Measurements from ENCODE around the gene PLN. TPM values are rescaled to one million over a fixed set of nuclear protein-coding genes. Genes with fewer than 3 reads are reported as not detected.

PLN gene
- total RNA-seq, 1 donor from 2014 or later: 10.6 TPM

DNA sequence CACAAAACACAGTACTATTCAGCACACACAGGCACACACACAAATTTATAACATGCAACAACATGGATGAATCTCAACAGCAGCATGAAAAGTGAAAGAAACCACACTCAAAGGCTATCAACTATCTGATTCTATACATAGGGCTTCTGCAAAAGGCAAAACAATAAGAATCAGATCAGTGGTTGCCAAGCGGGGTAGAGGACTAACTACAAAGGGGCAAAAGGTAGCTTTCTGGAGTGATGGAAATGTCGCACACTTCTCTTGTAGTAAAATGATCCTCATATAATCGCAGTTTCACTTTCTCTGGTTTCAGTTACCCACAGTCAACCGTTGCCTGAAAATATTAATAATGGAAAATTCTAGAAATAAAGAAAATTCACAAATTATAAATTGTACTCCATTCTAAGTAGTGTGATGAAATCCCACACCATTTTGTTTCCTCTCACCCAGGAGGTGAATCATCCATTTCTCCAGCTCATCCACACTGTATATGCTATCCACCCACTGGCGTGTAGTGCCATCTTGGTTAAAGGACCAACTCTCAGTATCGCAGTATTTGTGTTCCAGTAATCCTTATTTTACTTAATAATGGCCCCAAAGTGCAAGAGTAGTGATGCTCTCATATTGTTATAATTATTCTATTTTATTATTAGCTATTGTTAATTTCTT, 12.8 kb upstream of the PLN start:
- no peak for ATAC-seq
- intact Hi-C loops (cut with DNase I): no loop called here
- no peak for DNase-seq (ENCODE audit: low spot score)

DNA sequence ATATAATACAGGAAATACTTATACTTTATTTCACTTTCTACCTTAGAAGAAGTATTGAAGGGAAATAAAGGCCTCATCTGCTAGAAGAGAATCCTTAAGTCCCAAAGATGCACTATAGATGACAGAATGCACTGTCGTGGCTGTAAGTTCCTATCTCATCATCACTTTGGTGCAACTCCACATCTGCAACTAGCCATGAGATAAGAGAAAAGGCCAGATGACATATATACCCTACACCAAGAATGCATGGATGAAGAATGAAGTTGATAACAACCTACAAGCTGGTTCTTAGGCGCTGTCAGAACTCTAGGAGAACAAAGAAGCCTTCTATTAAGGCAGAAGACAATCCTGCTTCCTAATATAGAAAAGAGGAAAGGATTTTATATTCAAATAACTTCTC, 11.6 kb upstream of the PLN start:
- intact Hi-C loops (cut with DNase I): no loop called here

DNA sequence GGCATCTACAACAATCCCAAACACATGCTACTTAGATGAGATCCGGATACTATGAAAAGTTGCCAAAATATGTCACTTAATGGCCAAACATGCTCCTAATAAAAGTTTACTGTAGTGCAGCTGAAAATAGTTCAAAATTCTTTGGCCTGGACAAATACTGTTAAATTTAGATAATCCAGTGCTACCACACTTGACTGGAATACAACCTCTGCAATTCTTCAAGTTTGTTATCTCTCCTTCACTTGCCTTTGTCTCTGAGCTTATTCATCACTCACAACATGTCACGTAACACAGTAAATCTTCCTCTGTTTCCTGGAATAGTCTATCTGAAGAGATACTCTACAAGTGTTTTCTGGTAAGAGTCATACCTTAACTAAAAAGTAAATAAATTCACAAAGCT, 10.5 kb upstream of the PLN start:
- intact Hi-C loops (cut with DNase I): no loop called here
- DNase-seq (ENCODE audit: low spot score): no peak
- ATAC-seq: no peak

More for the DNA sequence above, 11.6 kb upstream of the PLN start:
- no peak for DNase-seq (ENCODE audit: low spot score)
- ATAC-seq: no peak

DNA sequence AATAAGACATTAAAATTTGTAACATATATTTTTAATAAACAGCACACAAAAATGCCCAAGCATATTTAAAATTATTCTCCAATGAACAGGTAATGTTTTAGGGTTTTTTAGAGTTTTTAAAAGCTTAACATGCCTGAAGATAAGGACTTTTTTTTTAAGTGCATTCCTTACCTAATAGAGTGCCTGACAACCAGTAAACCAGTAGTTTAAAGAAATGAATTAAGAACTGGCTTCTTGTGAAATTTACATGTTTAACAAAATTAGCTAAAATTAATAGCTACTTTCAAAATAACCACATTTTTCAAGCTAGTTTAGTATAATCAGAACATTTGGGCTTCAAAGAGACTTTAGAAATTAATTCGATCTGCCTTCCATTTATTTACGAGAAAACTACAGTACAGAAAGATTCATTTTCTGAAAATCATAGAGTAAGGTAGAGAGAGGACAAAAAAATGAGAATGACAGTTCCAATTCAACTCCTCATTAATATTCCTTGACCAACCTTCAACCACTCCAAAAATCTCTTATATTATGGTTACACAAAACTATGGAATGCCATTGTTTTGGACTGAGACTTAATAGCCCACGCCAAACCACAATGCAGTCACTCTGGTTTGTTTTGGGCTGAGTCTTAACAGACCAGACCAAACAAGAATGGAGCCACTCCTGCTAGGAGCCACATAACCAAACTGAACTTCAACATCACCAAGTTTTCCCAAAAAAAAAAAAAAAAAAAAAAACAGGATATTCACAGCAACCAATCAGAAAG, 5.7 kb upstream of the PLN start:
- DNase-seq (ENCODE audit: low spot score): no peak

DNA sequence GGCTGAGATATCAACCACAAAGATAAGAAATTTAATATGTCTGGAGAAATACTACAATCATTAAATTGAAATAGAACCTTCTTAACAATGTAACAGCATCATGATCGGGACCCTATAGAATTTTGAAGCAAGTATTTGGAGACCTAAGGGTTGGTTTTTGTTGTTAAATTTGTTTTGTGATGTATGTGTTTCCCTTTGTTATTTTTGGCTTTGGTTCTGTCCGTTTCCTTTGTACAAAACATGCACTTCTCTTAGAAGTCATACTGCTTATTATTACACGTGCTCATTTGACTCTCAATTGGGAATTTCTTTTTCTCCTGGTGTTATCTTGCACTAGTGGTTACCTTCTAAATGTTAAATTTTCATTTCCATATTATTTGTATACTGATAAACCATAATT, 4.0 kb upstream of the PLN start:
- ATAC-seq (no peak), DNase-seq (ENCODE audit: low spot score) (no peak)
- intact Hi-C loops (cut with DNase I): no loop called here

More for the DNA sequence above, 5.7 kb upstream of the PLN start:
- no peak for ATAC-seq
- intact Hi-C loops (cut with DNase I): no loop called here

DNA sequence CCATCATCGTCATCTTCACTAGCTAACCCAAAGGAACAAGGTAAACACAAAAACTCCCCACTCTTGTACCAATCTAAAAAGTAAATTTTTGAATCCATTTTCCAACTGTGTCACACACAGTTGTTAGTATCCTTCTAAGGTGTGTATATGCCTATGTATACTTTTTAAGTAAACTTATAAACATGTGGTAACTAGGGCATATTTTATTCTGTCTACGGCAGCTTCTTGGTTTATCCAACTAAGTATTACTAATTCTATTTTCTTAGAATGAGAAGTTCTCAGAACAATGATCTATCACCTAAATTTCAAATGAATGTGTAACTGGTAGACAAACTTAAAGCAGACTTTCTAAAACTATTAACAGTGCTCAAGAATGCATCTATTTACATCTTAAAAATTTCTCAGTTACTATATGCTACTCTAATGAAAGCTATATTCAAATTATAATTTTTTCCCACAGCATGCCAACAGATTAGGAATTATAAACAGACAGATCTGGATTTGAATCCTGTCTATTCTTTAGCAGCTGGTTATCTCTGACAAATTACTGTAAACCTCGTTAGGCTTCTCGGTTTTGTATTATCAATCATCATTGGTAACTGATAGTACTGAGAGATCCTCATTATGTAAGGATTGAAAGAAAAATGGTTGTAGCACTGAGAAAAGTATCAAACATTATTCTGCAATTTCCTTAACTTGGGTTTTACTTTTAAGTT, 1.8 kb upstream of the PLN start:
- no peak for ATAC-seq
- no peak for DNase-seq (ENCODE audit: low spot score)
- intact Hi-C loops (cut with DNase I): no loop called here

DNA sequence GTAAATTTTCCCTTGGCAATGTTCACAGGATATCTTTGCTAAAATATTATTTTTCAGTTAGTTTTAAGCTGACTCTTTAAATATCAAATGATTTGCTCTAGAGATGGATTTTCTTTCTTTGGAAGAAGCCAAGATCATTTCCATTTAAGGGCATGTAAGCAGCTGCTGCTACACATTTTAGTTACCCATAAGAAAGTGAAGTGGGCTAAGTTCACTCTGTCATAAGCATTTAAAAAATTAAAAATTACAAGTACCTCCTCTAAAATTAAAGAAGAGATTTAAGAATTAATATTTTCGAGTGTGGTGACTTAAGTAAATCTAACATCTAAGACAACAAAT, 1.2 kb upstream of the PLN start:
- DNase-seq (ENCODE audit: low spot score) (no peak), ATAC-seq (no peak)
- intact Hi-C loops (cut with DNase I): no loop called here

DNA sequence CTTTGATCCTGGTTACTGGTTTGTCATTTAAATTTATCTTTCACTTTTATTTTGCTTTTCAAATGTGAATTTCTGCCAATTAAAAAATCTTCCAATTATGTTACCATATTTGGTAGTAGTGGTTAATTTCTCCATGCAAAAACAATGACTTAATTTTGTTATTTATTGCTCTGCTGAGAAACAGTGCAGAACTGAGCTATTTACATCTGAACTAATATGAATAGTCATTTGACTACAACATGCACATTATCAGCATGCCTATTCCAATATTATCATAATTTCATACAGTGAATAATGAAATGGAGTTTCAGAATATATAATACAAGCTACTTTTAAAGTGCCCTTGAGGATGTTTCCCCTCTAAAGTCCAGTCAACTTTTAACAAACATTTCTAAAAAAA, 517 bp downstream of the PLN start:
- ATAC-seq (no peak), DNase-seq (ENCODE audit: low spot score) (no peak)
- intact Hi-C loops (cut with DNase I): no loop called here

DNA sequence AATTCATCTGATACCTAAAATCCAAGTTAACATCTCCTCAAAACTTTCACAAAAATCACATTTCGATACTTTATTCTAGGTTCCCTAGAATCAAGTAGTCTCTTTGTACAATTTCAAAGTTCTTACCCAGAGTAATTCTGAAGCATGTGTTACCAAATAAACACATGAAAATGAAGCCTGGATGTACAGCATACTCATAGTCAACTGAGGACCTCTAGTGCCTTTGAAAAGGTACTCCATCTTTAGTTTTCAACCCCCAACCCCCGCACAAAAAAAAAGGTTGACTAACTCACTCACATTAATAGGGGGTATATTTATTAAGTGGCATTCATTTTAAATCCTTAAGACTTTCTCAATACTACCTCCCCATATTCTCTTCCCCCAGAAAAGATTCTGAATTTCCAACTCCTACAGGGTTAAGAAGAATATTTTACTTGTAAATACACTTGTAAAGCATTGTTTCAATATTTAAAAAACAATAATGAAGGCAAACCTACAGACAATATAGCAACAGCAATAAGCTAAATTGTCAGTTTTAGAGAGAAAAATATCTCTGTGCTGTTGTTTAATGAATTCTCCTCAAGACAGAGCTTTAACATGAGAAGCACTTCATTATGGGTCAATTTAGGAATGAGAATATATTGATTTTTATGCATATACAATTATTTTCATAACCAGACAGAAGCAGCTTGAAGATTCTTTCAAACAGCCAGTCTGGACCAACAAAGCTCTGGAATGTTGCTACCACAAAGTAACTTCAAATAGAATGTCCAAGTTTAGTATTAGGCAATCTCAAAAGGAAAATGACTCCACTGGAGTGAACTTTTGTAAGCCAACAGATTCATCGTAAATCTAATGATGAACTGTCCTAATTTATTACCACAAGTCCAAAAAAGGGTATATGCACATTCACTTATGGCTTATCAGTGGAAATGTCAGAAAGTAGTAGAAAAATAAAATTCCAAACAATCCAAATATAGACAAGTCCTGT, 3.3 kb downstream of the PLN start:
- intact Hi-C loops (cut with DNase I): no loop called here
- ATAC-seq (peak; percentile 87), DNase-seq (ENCODE audit: low spot score) (no peak)

DNA sequence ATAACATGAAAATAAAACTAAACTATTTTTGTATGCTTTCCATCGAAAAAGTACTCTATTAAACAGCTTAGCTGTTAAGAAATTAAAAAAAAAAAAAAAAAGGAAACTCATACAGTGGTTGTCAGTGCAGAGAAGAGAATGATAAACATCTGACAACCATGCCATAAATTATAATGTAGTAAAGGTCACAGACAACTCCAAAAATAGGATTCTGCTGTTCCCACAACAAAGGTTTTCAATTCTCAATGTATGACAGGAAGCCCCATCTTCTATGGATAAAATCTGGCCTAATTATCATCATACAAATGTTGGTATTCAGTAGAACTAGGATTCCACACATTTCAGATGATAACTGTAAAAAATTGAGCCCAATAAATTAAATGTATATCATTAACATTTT, 5.0 kb downstream of the PLN start:
- intact Hi-C loops (cut with DNase I): no loop called here
- no peak for DNase-seq (ENCODE audit: low spot score)
- ATAC-seq: no peak

DNA sequence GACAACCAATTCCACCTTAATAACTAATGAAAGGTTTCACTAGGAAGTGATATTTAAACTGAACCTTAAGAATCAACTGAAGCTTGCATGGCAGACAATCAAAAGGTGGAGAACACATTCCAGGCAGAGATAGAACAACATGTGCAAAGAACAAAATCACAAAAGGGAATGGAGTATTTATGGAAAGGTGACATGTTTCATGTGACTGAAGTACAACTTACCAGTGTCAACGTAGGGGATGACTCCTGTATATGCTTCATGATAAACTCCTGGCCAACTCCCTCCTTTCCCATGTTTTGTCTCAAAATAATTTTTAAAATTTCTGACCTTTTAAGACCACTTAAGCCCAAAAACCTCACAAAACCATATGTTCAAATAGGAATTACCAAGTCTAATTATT, 6.6 kb downstream of the PLN start:
- ATAC-seq (no peak), DNase-seq (ENCODE audit: low spot score) (no peak)
- intact Hi-C loops (cut with DNase I): no loop called here

DNA sequence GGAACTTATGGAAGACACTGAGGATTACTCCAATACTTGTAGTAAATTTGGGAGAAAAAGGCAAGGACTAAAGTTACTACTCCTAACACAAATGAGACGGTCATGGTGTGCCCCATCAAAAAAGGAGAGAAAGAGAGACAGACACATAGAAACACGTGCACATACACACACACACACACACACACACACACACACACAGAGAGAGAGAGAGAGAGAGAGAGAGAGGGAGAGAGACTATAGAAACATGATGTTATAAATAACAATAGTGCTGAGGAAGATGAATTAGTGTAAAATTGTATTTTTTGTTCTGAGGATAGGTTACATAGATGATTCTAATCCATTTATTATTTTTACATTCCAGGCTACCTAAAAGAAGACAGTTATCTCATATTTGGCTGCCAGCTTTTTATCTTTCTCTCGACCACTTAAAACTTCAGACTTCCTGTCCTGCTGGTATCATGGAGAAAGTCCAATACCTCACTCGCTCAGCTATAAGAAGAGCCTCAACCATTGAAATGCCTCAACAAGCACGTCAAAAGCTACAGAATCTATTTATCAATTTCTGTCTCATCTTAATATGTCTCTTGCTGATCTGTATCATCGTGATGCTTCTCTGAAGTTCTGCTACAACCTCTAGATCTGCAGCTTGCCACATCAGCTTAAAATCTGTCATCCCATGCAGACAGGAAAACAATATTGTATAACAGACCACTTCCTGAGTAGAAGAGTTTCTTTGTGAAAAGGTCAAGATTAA, 10.5 kb downstream of the PLN start:
- DNase-seq (ENCODE audit: low spot score): no peak
- intact Hi-C loops (cut with DNase I): no loop called here
- ATAC-seq: no peak

DNA sequence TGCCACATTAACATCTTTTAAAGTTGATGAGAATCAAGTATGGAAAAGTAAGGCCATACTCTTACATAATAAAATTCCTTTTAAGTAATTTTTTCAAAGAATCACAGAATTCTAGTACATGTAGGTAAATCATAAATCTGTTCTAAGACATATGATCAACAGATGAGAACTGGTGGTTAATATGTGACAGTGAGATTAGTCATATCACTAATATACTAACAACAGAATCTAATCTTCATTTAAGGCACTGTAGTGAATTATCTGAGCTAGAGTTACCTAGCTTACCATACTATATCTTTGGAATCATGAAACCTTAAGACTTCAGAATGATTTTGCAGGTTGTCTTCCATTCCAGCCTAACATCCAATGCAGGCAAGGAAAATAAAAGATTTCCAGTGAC, 11.6 kb downstream of the PLN start:
- ATAC-seq: no peak
- intact Hi-C loops (cut with DNase I): no loop called here
- no peak for DNase-seq (ENCODE audit: low spot score)

DNA sequence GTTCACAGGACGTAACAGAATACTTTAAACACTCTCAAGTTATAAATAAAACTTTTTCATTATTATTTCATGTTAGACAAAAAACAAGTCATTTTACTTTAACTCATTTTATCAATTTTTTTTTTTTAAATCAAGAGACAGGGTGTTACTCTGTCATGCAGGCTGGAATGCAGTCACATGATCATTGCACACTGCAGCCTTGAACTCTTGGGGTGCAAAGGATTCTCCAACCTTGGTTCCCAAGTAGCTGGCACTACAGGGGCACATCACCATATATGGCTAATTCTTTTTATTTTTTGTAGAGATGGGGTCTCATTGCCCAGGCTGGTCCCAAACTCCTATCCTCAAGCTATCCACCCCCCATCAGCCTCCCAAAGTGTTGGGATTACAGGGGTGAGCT, 14.2 kb downstream of the PLN start:
- intact Hi-C loops (cut with DNase I): no loop called here
- DNase-seq (ENCODE audit: low spot score) (no peak), ATAC-seq (no peak)

DNA sequence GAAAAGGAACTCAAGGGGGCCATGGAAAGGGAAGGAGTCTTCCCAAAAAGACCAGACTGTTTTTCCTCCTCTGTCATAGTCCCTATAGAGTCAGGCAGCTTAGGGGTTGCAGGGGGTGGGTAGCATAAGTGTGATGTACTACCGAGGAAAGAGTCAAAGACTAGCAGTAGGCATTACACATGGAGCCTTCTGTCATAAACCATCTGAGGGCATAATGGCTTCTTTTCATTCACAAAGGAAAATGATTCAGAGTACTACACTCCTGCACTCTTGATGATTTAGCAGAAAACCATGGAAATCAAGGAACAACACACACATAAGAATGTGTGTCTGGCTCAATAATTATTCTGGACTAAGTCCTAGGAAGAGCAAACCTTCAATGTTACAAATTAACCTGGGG, 14.9 kb downstream of the PLN start:
- ATAC-seq: peak; percentile 17
- intact Hi-C loops (cut with DNase I): no loop called here
- no peak for DNase-seq (ENCODE audit: low spot score)

DNA sequence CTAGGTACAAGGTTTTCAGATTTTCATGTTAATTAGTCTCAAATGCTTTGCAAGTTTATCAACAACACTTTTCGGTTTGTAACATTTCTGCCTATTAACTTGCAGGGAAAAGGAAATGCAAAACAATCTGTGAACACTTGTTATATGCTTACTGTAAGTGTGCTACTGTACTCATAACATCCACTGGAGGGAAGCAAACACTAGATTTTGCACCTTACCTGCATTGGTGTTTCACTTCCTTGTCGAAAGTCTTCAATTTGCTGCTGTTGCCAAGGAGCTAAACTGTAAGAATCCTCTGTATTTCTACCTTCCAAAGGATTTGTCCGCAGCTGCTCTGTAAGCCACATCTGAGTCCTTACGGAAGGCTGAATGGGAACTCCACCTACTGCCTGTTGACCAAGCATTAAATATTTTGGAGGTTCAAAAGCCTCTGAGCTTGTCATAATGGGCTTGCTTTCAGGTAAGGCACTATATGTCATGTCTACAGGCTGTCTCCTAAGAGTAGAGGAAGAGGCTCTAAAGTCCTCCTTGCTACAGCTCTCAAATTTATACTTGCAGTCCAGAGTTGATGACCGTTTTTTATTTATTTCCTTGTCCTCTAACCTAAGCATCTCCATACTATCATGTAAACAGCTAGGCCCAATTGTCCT, 17.3 kb downstream of the PLN start:
- ATAC-seq (no peak), DNase-seq (ENCODE audit: low spot score) (no peak)
- intact Hi-C loops (cut with DNase I): no loop called here

DNA sequence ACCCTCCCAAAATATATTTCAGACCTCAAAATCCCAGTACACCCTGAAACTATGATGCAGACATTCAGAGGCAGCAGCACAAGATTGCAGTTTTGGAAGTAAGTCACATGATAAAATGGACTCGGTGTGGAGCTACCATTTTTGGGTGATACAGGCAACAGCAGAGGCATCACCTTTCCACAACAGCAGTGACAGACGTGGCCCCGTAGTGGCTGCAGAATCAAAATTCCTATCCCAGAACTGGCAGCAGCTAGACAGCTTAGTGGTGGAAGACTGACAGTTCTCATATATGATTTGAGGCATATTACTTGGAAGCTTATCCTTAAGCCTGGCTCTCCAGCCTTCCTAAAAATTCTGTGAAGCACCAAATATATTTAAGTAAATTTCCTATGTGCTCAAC, 19.9 kb downstream of the PLN start:
- DNase-seq (ENCODE audit: low spot score) (no peak), ATAC-seq (no peak)
- intact Hi-C loops (cut with DNase I): no loop called here

DNA sequence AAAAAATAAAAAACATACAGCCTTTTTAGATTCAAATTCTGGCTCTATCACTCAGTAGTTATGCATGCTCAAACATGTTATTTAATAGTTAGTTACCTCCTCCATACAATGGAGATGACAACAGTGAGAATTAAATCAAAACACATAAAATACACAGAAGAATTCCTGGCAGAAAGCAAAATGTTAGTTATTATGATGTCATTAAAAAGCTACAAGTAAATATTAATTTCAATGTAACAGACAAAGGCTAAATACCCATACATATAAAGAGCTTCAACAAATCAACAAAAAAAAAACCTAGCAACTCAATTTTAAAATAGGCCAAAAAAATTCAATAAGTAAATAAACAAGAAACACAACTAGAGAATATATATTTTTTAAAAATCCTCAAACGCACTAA, 21.4 kb downstream of the PLN start:
- intact Hi-C loops (cut with DNase I): no loop called here
- no peak for ATAC-seq

More for the DNA sequence above, 21.4 kb downstream of the PLN start:
- no peak for DNase-seq (ENCODE audit: low spot score)
